ENCODE results near the gene MOB4. TPM values are rescaled to one million over a fixed set of nuclear protein-coding genes. Genes with fewer than 3 reads are reported as not detected.

The MOB4 gene
- total and polyA plus RNA-seq, 10 of the 15 experiments (the other 5 are each of a cell fraction or from before 2014, with no cell fraction given), result 13.5 to 44.2 (median 32.4) TPM

GRCh38 chr2:197504000-197504399 lies 11.9 kb upstream of the MOB4 start:
- no TSS peak for BruUV-seq (replicated peaks)
- DNase-seq (ENCODE audit: low read depth, low spot score), result no peak
- Histone ChIP-seq H4K20me1 (ENCODE audit: control insufficient read depth, insufficient read depth) (no peaks in the 10 kb centered on the region), H2AFZ (ENCODE audit: control insufficient read depth, low read depth, low read length) (no peak overlapping the region), H3K27me3 (replicated peaks in 1 of 2; ENCODE audit: control insufficient read depth in 2 of 2, insufficient read depth in 2 of 2, low read length in 1 of 2) (no peaks in the 10 kb centered on the region), H3K36me3 (ENCODE audit: control insufficient read depth in 2 of 2, insufficient read depth in 2 of 2, low read length in 1 of 2) (peaks cover 2 to 17% of the 10 kb centered on the region in 2 experiments), H3K4me3 (no peak overlapping the region), H3K27ac (ENCODE audit: control insufficient read depth, insufficient read depth) (no peak overlapping the region), H3K9me3 (replicated peaks; ENCODE audit: control insufficient read depth, insufficient read depth, low read length) (no peaks in the 10 kb centered on the region), H3K9ac (ENCODE audit: control insufficient read depth, insufficient read depth, low read length) (no peak overlapping the region), H3K4me2 (ENCODE audit: control insufficient read depth, insufficient read depth) (no peak overlapping the region), H3K79me2 (ENCODE audit: control insufficient read depth, insufficient read depth, low read length) (peaks cover 54% of the 10 kb centered on the region), H3K4me1 (ENCODE audit: control insufficient read depth, insufficient read depth, low read length) (no peaks in the 10 kb centered on the region)
- WGBS (ENCODE audit: insufficient coverage, insufficient replicate concordance, low lambda C conversion rate, missing lambda C conversion rate), result 100% methylated on average over 2 of the region's 2 CpGs
- intact Hi-C loops (cut with micrococcal nuclease; ENCODE audit: unreplicated experiment) (no loop called here), in situ Hi-C loops (cut with MboI) (no loop called here)
- TF ChIP-seq JUND (IDR thresholded peaks at IDR 0.05; ENCODE audit: low read depth, low read length) (no peak), REST (IDR thresholded peaks at IDR 0.05; ENCODE audit: low read depth, low read length) (no peak), ZBTB11 (CRISPR knock-in tag; IDR thresholded peaks at IDR 0.05) (no peak), KDM1A (IDR thresholded peaks at IDR 0.05; ENCODE audit: borderline replicate concordance) (no peak), ZZZ3 (IDR thresholded peaks at IDR 0.05; ENCODE audit: control insufficient read depth, insufficient read length, low read depth) (no peak), SRF (IDR thresholded peaks at IDR 0.05; ENCODE audit: low read depth in 2 of 2, low read length in 2 of 2) (no peak), SREBF1 (IDR thresholded peaks at IDR 0.05; ENCODE audit: low read length) (no peak), BCL3 (IDR thresholded peaks at IDR 0.05; ENCODE audit: borderline replicate concordance, insufficient read depth, low read depth, low read length, poor library complexity, severe bottlenecking) (no peak)
- ATAC-seq, result no peak
- ChIA-PET RAD21 (ENCODE audit: unreplicated experiment) (interaction anchor here (1.1 kb wide), 1 partner anchor 73 kb away, joined by 4 read pairs; no protein-coding TSS in a partner anchor), POLR2A (interaction anchor here (0.6 to 12.1 kb wide), 3 partner anchors 11 to 1378 kb away, joined by 3 to 156 read pairs (median 3); partner anchors contain the start of gene MOB4), CTCF (interaction anchor here (0.6 kb wide), 1 partner anchor 54 kb away, joined by 3 read pairs; no protein-coding TSS in a partner anchor), SMC1A (ENCODE audit: uncharacterized antibody, unreplicated experiment) (interaction anchor here (3.5 to 5.0 kb wide), 2 partner anchors 10 to 12 kb away, joined by 14 to 34 read pairs; partner anchors contain the start of gene MOB4)
- FAIRE-seq, result no peak
